ENCODE measurements around the gene ZSWIM9. TPM values are rescaled to one million over a fixed set of nuclear protein-coding genes. Genes with fewer than 3 reads are reported as not detected.

Gene ZSWIM9
- total RNA-seq, 6 donors from 2014 or later = 2.9 to 13.2 (median 8.0) TPM

DNA sequence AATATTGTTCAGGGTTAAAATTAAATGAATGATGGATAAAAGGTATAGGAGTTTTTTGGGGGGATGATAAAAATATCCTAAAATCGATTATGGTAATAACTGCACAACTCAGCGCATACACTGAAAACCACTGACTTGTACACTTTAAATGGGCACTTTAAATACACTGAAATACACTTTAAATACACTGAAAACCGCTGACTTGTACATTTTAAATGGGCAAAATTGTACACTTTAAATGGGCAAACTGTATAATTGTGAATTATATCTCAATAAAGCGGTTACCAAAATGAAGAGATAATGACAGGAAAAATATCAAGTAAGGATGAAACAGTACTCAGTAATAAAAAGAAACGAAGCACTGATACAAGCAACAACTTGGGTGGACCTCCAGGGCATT, 1.8 kb upstream of the ZSWIM9 start:
- Histone ChIP-seq H3K9me3 (no peaks in the 10 kb centered on the region), H3K27ac (peak overlapping the region in 2 of 4 donors; percentile 95 to 96)
- 75 to 84% methylated on average over 5 of the region's 5 CpGs for WGBS, 2 donors

GRCh38 chr19:48169578-48169938, 922 bp upstream of the ZSWIM9 start:
- 0 to 6% methylated on average over 5 to 7 of the region's 15 CpGs for WGBS, 2 donors

More for the DNA sequence above, 1.8 kb upstream of the ZSWIM9 start:
- Histone ChIP-seq H3K27me3 (no peaks in the 10 kb centered on the region), H3K4me3 (no peak overlapping the region), H3K36me3 (peaks cover 0 to 17% (median 10%) of the 10 kb centered on the region in 4 donors), H3K4me1 (peaks cover 6 to 21% (median 12%) of the 10 kb centered on the region in 4 donors)
- DNase-seq (no peak), ATAC-seq (ENCODE audit: low FRiP score in 2 of 2) (no peak)
- TF ChIP-seq POLR2AphosphoS5 (IDR thresholded peaks at IDR 0.05) (no peak), EP300 (IDR thresholded peaks at IDR 0.05) (no peak), POLR2A (IDR thresholded peaks at IDR 0.05) (no peak), CTCF (IDR thresholded peaks at IDR 0.05) (no peak)

GRCh38 chr19:48170817-48171347, 402 bp downstream of the ZSWIM9 start:
- H3K4me1 ChIP-seq = peaks cover 6 to 21% (median 12%) of the 10 kb centered on the region in 4 donors
- no peak for ATAC-seq (ENCODE audit: low FRiP score in 2 of 2)
- TF ChIP-seq POLR2AphosphoS5 (IDR thresholded peaks at IDR 0.05) (no peak), CTCF (IDR thresholded peaks at IDR 0.05) (no peak), EP300 (IDR thresholded peaks at IDR 0.05) (no peak), POLR2A (IDR thresholded peaks at IDR 0.05) (no peak)
- no peak for DNase-seq
- no peaks in the 10 kb centered on the region for H3K27me3 ChIP-seq
- no peaks in the 10 kb centered on the region for H3K9me3 ChIP-seq
- peak overlapping the region; percentile 73 to 96 (median 79) for H3K4me3 ChIP-seq
- H3K36me3 ChIP-seq = peaks cover 0 to 28% (median 16%) of the 10 kb centered on the region in 4 donors
- WGBS, 2 donors = 4% methylated on average over 18 to 21 of the region's 21 CpGs
- peak overlapping the region; percentile 86 to 99 (median 96) for H3K27ac ChIP-seq

More at GRCh38 chr19:48169578-48169938, 922 bp upstream of the ZSWIM9 start:
- no peak for TF ChIP-seq POLR2AphosphoS5 (IDR thresholded peaks at IDR 0.05)
- TF ChIP-seq EP300 (IDR thresholded peaks at IDR 0.05) = no peak
- no peak for TF ChIP-seq POLR2A (IDR thresholded peaks at IDR 0.05)
- TF ChIP-seq CTCF (IDR thresholded peaks at IDR 0.05) = no peak
- Histone ChIP-seq H3K27me3 (no peaks in the 10 kb centered on the region), H3K4me3 (peak overlapping the region; percentile 73 to 96 (median 79)), H3K27ac (peak overlapping the region; percentile 86 to 99 (median 96)), H3K36me3 (peaks cover 0 to 23% (median 12%) of the 10 kb centered on the region in 4 donors), H3K9me3 (no peaks in the 10 kb centered on the region), H3K4me1 (peaks cover 6 to 21% (median 12%) of the 10 kb centered on the region in 4 donors)
- ATAC-seq (ENCODE audit: low FRiP score in 2 of 2) = peak; percentile 82 to 92
- DNase-seq = peak; percentile 90 to 93

DNA sequence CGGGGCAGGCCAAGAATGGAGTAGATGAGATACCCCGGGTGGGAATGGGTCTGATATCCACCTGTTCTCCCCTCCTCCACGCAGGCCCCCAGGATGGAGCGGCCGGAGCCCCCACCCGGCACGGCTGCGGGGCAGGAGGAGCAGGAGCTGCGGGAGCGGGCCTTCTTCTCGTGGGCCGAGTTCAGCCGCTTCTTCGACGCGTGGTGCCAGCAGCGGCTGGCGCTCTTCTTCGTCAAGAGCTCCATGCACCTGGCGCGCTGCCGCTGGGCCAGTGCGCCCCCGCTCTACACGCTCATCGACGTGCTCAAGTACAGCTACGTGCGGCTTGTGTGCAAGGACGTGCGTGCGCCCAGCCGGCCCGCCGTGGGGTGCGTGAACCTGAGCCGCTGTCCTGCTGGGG, 1.2 kb downstream of the ZSWIM9 start:
- no peak for ATAC-seq (ENCODE audit: low FRiP score in 2 of 2)
- TF ChIP-seq EP300 (IDR thresholded peaks at IDR 0.05) = no peak
- TF ChIP-seq POLR2A (IDR thresholded peaks at IDR 0.05) = no peak
- WGBS, 2 donors = 89 to 92% methylated on average over 18 to 25 of the region's 37 CpGs
- H3K4me1 ChIP-seq = peaks cover 6 to 21% (median 12%) of the 10 kb centered on the region in 4 donors
- no peak overlapping the region for H3K27ac ChIP-seq
- H3K9me3 ChIP-seq = no peaks in the 10 kb centered on the region
- H3K27me3 ChIP-seq = no peaks in the 10 kb centered on the region
- H3K4me3 ChIP-seq = no peak overlapping the region
- peaks cover 0 to 28% (median 16%) of the 10 kb centered on the region in 4 donors for H3K36me3 ChIP-seq
- DNase-seq = peak in 1 of 2 donors; percentile 87

- no peaks in the 10 kb centered on the region for H3K27me3 ChIP-seq
- ATAC-seq (ENCODE audit: low FRiP score in 2 of 2) (no peak), DNase-seq (no peak)
- no peak for TF ChIP-seq EP300 (IDR thresholded peaks at IDR 0.05)
- no peak for TF ChIP-seq POLR2AphosphoS5 (IDR thresholded peaks at IDR 0.05)
- TF ChIP-seq CTCF (IDR thresholded peaks at IDR 0.05) = no peak
- TF ChIP-seq POLR2A (IDR thresholded peaks at IDR 0.05) = no peak
- no peak overlapping the region for H3K27ac ChIP-seq
- peaks cover 0 to 32% (median 16%) of the 10 kb centered on the region in 4 donors for H3K36me3 ChIP-seq
- H3K4me3 ChIP-seq = no peak overlapping the region
- peaks cover 6 to 14% (median 9%) of the 10 kb centered on the region in 4 donors for H3K4me1 ChIP-seq
- WGBS, 2 donors = 55 to 80% methylated on average over 6 of the region's 6 CpGs
- no peaks in the 10 kb centered on the region for H3K9me3 ChIP-seq
Observed at GRCh38 chr19:48174445-48175030, 4.1 kb downstream of the ZSWIM9 start.

All from upper lobe of left lung (tissue), 6 donors.